ENCODE data around the gene ADAM12.

DNA sequence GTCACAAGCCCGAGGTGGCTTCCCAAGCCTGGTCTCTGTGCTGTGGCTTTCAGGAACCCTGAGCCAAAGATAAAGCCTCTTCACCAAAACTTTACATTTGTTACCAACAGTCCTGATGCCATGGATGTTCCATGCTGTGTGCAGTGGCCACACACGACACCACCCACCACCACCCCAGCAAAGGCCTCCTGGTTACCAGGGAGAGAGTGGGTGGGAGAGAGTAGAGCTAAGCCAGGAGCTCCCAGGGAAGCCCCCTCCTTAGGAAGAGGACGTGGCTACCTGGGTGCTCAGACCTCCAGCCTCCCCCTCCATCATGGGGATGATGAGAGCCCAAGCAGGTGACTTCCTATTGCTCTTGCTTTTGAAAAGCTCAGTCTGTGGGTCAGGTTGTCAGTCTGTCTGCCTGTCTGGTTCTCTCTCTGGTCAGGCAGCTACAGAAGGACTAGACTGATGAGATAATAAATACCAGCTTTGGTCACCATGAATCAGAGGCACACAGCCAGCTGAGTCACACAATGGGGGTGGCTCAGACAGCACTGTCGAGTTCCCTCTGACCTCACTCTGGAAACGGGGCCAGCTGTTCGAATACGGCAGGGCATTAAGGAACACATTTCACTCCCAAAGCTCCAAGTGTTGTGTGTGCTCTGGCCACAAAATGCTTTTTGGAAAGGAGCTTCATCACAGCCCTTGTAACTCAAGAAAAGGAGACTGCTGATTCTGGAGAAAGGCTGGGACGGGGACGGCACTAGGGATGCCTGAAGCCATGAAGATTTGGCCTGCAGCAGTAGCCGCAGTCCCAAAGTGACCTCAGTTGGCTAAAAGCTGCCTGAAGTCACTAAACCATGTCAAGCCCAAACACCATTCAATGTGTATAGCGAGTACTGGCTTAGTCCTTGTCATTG is 325.9 kb downstream of the ADAM12 start:
- TF ChIP-seq, protein P1, sequence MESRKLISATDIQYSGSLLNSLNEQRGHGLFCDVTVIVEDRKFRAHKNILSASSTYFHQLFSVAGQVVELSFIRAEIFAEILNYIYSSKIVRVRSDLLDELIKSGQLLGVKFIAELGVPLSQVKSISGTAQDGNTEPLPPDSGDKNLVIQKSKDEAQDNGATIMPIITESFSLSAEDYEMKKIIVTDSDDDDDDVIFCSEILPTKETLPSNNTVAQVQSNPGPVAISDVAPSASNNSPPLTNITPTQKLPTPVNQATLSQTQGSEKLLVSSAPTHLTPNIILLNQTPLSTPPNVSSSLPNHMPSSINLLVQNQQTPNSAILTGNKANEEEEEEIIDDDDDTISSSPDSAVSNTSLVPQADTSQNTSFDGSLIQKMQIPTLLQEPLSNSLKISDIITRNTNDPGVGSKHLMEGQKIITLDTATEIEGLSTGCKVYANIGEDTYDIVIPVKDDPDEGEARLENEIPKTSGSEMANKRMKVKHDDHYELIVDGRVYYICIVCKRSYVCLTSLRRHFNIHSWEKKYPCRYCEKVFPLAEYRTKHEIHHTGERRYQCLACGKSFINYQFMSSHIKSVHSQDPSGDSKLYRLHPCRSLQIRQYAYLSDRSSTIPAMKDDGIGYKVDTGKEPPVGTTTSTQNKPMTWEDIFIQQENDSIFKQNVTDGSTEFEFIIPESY (IDR thresholded peaks at IDR 0.05), result no peak
- TF ChIP-seq, protein P2, sequence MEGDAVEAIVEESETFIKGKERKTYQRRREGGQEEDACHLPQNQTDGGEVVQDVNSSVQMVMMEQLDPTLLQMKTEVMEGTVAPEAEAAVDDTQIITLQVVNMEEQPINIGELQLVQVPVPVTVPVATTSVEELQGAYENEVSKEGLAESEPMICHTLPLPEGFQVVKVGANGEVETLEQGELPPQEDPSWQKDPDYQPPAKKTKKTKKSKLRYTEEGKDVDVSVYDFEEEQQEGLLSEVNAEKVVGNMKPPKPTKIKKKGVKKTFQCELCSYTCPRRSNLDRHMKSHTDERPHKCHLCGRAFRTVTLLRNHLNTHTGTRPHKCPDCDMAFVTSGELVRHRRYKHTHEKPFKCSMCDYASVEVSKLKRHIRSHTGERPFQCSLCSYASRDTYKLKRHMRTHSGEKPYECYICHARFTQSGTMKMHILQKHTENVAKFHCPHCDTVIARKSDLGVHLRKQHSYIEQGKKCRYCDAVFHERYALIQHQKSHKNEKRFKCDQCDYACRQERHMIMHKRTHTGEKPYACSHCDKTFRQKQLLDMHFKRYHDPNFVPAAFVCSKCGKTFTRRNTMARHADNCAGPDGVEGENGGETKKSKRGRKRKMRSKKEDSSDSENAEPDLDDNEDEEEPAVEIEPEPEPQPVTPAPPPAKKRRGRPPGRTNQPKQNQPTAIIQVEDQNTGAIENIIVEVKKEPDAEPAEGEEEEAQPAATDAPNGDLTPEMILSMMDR (IDR thresholded peaks at IDR 0.05; ENCODE audit: low read depth, low read length, missing input control), result no peak
- no peak for TF ChIP-seq TAF1 (conservative IDR thresholded peaks at IDR 0.05)

Measured in liver (tissue), 3 donors.